SK-N-SH treated with all-trans-retinoic acid at 6 μM for 48 hours (cell line): ENCODE data around the gene TMEM259.
A peak's percentile ranks its signal among the peaks of the same experiment; 100 is the strongest.

Source experiments
- ATAC-seq: fragments of 200-7000 bp; cut with Tn5 transposase; 3 replicates; pipeline ENCODE4 v1.9.1; 2020; ENCODE audit warnings: mild to moderate bottlenecking, moderate library complexity
- ARNTL ChIP-seq: fragments of 450-650 bp; formaldehyde crosslinking; IDR thresholded peaks from 2 replicates; pipeline ENCODE4 v1.5.0; 2020; ENCODE audit warnings: low read depth, mild to moderate bottlenecking, moderate library complexity, borderline replicate concordance
- BACH2 ChIP-seq: fragments of 250-450 bp; sonication (Bioruptor Pico); IDR thresholded peaks from 2 replicates; pipeline ENCODE4 v1.9.0; 2021; ENCODE audit warnings: mild to moderate bottlenecking, borderline replicate concordance
- CSDC2 ChIP-seq: fragments of 250-450 bp; sonication (Bioruptor Pico); IDR thresholded peaks from 2 replicates; pipeline ENCODE4 v1.5.0; 2020; ENCODE audit warnings: mild to moderate bottlenecking, moderate library complexity
- GLIS3 ChIP-seq: fragments of 250-450 bp; sonication (Bioruptor Pico); IDR thresholded peaks from 2 replicates; pipeline ENCODE4 v1.5.0; 2020; ENCODE audit warnings: mild to moderate bottlenecking, moderate library complexity
- ISL1 ChIP-seq: fragments of 250-450 bp; sonication (Bioruptor Pico); IDR thresholded peaks from 2 replicates; pipeline ENCODE4 v2.1.2; 2022; ENCODE audit warnings: mild to moderate bottlenecking, moderate library complexity
- OSR1 ChIP-seq: fragments of 250-450 bp; sonication (Bioruptor Pico); IDR thresholded peaks from 2 replicates; pipeline ENCODE4 v1.8.0; 2022; ENCODE audit warnings: moderate library complexity, mild to moderate bottlenecking, inconsistent platforms
- POU6F1 ChIP-seq: fragments of 250-450 bp; sonication (Bioruptor Pico); IDR thresholded peaks from 2 replicates; pipeline ENCODE4 v1.8.0; 2021; ENCODE audit warnings: low read depth, mild to moderate bottlenecking, moderate library complexity, borderline replicate concordance
- PPARA ChIP-seq: fragments of 250-450 bp; sonication (Bioruptor Pico); IDR thresholded peaks from 2 replicates; pipeline ENCODE4 v1.5.0; 2020; ENCODE audit warnings: mild to moderate bottlenecking, borderline replicate concordance
- RARB ChIP-seq: fragments of 250-450 bp; sonication (Bioruptor Pico); IDR thresholded peaks from 2 replicates; pipeline ENCODE4 v1.8.0; 2021; ENCODE audit warnings: mild to moderate bottlenecking, moderate library complexity
- SNAI2 ChIP-seq: fragments of 250-450 bp; sonication (Bioruptor Pico); IDR thresholded peaks from 2 replicates; pipeline ENCODE4 v1.5.0; 2020; ENCODE audit warnings: mild to moderate bottlenecking, moderate library complexity
- TCF4 ChIP-seq: fragments of 250-450 bp; sonication (Bioruptor Pico); IDR thresholded peaks from 2 replicates; pipeline ENCODE4 v1.8.0; 2021; ENCODE audit warnings: mild to moderate bottlenecking, moderate library complexity, borderline replicate concordance
- TOX ChIP-seq: fragments of 250-450 bp; sonication (Bioruptor Pico); IDR thresholded peaks from 2 replicates; pipeline ENCODE4 v1.8.0; 2021; ENCODE audit warnings: mild to moderate bottlenecking, moderate library complexity, borderline replicate concordance
- ZC3H10 ChIP-seq: fragments of 250-450 bp; sonication (Bioruptor Pico); IDR thresholded peaks from 2 replicates; pipeline ENCODE4 v1.5.1; 2021; ENCODE audit warnings: mild to moderate bottlenecking, moderate library complexity
- ZFP3 ChIP-seq: fragments of 250-450 bp; sonication (Bioruptor Pico); IDR thresholded peaks from 2 replicates; pipeline ENCODE4 v1.5.0; 2020; ENCODE audit warnings: mild to moderate bottlenecking, moderate library complexity
- ZFP30 ChIP-seq: fragments of 450-650 bp; formaldehyde crosslinking; IDR thresholded peaks from 2 replicates; pipeline ENCODE4 v1.5.0; 2022; ENCODE audit warnings: mild to moderate bottlenecking, moderate library complexity
- ZNF565 ChIP-seq: fragments of 450-650 bp; formaldehyde crosslinking; conservative IDR thresholded peaks from 2 replicates; pipeline ENCODE4 v1.5.0; 2020; ENCODE audit warnings: low read depth, mild to moderate bottlenecking, moderate library complexity
- ZNF70 ChIP-seq: fragments of 450-650 bp; formaldehyde crosslinking; IDR thresholded peaks from 2 replicates; pipeline ENCODE4 v1.5.0; 2020; ENCODE audit warnings: mild to moderate bottlenecking, moderate library complexity
- ZNF8 ChIP-seq: fragments of 450-650 bp; formaldehyde crosslinking; IDR thresholded peaks from 2 replicates; pipeline ENCODE4 v1.5.0; 2020; ENCODE audit warnings: mild to moderate bottlenecking, moderate library complexity
- TF ChIP-seq, protein P1 (sequence below): fragments of 250-450 bp; sonication (Bioruptor Pico); IDR thresholded peaks from 2 replicates; pipeline ENCODE4 v1.8.0; 2020; ENCODE audit warnings: mild to moderate bottlenecking, moderate library complexity, borderline replicate concordance
- TF ChIP-seq, protein P2 (sequence below): fragments of 250-450 bp; sonication (Bioruptor Pico); IDR thresholded peaks from 2 replicates; pipeline ENCODE4 v1.5.1; 2021; ENCODE audit warnings: mild to moderate bottlenecking, moderate library complexity
- TF ChIP-seq, protein P3 (sequence below): fragments of 250-450 bp; sonication (Bioruptor Pico); IDR thresholded peaks from 2 replicates; pipeline ENCODE4 v1.5.1; 2020; ENCODE audit warnings: low read depth, mild to moderate bottlenecking, moderate library complexity
- TF ChIP-seq, protein P4 (sequence below): fragments of 250-450 bp; sonication (Bioruptor Pico); IDR thresholded peaks from 2 replicates; pipeline ENCODE4 v1.5.0; 2020; ENCODE audit warnings: mild to moderate bottlenecking, moderate library complexity

TMEM259 gene

GRCh38 chr19:991174-991931 lies 29.6 kb downstream of the TMEM259 start:
- peak; percentile 49 for ATAC-seq
- TF ChIP-seq, protein P1, sequence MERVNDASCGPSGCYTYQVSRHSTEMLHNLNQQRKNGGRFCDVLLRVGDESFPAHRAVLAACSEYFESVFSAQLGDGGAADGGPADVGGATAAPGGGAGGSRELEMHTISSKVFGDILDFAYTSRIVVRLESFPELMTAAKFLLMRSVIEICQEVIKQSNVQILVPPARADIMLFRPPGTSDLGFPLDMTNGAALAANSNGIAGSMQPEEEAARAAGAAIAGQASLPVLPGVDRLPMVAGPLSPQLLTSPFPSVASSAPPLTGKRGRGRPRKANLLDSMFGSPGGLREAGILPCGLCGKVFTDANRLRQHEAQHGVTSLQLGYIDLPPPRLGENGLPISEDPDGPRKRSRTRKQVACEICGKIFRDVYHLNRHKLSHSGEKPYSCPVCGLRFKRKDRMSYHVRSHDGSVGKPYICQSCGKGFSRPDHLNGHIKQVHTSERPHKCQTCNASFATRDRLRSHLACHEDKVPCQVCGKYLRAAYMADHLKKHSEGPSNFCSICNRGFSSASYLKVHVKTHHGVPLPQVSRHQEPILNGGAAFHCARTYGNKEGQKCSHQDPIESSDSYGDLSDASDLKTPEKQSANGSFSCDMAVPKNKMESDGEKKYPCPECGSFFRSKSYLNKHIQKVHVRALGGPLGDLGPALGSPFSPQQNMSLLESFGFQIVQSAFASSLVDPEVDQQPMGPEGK = no peak
- no peak for TF ChIP-seq CSDC2 (CRISPR knock-in tag)
- TF ChIP-seq BACH2 = no peak
- no peak for TF ChIP-seq SNAI2 (CRISPR knock-in tag)
- no peak for TF ChIP-seq ISL1 (CRISPR knock-in tag)
- no peak for TF ChIP-seq ZFP3 (CRISPR knock-in tag)
- no peak for TF ChIP-seq POU6F1 (CRISPR knock-in tag)
- no peak for TF ChIP-seq ZFP30
- TF ChIP-seq ARNTL = no peak
- no peak for TF ChIP-seq RARB
- TF ChIP-seq, protein P2, sequence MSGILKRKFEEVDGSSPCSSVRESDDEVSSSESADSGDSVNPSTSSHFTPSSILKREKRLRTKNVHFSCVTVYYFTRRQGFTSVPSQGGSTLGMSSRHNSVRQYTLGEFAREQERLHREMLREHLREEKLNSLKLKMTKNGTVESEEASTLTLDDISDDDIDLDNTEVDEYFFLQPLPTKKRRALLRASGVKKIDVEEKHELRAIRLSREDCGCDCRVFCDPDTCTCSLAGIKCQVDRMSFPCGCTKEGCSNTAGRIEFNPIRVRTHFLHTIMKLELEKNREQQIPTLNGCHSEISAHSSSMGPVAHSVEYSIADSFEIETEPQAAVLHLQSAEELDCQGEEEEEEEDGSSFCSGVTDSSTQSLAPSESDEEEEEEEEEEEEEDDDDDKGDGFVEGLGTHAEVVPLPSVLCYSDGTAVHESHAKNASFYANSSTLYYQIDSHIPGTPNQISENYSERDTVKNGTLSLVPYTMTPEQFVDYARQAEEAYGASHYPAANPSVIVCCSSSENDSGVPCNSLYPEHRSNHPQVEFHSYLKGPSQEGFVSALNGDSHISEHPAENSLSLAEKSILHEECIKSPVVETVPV (CRISPR knock-in tag) = no peak
- TF ChIP-seq ZNF8 (CRISPR knock-in tag) = no peak
- TF ChIP-seq GLIS3 (CRISPR knock-in tag) = no peak
- TF ChIP-seq TCF4 (CRISPR knock-in tag) = no peak

DNA sequence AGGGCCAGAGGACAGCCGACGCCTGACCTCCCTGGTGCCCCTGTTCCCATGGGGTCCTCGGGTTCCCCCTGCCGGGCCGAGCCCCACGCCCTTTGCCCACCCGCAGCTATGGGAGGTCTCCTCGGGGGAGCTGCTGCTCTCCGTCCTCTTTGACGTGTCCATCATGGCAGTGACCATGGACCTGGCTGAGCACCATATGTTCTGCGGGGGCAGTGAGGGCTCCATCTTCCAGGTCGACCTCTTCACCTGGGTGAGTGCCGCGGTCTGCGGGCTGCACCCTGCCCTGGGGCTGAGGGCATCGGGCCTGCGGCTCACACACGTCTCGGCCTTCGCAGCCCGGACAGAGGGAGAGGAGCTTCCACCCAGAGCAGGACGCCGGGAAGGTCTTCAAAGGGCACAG lies 30.2 kb downstream of the TMEM259 start:
- no peak for ATAC-seq

More for the DNA sequence above, 30.2 kb downstream of the TMEM259 start:
- TF ChIP-seq ZFP30 = no peak
- TF ChIP-seq POU6F1 (CRISPR knock-in tag) = no peak
- no peak for TF ChIP-seq PPARA (CRISPR knock-in tag)
- TF ChIP-seq ZC3H10 = no peak
- no peak for TF ChIP-seq TOX
- no peak for TF ChIP-seq ISL1 (CRISPR knock-in tag)
- TF ChIP-seq ZFP3 (CRISPR knock-in tag) = no peak
- TF ChIP-seq OSR1 (CRISPR knock-in tag) = no peak
- TF ChIP-seq, protein P3, sequence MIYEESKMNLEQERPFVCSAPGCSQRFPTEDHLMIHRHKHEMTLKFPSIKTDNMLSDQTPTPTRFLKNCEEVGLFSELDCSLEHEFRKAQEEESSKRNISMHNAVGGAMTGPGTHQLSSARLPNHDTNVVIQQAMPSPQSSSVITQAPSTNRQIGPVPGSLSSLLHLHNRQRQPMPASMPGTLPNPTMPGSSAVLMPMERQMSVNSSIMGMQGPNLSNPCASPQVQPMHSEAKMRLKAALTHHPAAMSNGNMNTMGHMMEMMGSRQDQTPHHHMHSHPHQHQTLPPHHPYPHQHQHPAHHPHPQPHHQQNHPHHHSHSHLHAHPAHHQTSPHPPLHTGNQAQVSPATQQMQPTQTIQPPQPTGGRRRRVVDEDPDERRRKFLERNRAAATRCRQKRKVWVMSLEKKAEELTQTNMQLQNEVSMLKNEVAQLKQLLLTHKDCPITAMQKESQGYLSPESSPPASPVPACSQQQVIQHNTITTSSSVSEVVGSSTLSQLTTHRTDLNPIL = no peak
- TF ChIP-seq CSDC2 (CRISPR knock-in tag) = no peak
- TF ChIP-seq, protein P1 = no peak
- TF ChIP-seq ZNF70 (CRISPR knock-in tag) = no peak
- no peak for TF ChIP-seq ZNF565 (CRISPR knock-in tag)
- TF ChIP-seq, protein P2 (CRISPR knock-in tag) = no peak
- no peak for TF ChIP-seq RARB
- no peak for TF ChIP-seq GLIS3 (CRISPR knock-in tag)
- TF ChIP-seq, protein P4, sequence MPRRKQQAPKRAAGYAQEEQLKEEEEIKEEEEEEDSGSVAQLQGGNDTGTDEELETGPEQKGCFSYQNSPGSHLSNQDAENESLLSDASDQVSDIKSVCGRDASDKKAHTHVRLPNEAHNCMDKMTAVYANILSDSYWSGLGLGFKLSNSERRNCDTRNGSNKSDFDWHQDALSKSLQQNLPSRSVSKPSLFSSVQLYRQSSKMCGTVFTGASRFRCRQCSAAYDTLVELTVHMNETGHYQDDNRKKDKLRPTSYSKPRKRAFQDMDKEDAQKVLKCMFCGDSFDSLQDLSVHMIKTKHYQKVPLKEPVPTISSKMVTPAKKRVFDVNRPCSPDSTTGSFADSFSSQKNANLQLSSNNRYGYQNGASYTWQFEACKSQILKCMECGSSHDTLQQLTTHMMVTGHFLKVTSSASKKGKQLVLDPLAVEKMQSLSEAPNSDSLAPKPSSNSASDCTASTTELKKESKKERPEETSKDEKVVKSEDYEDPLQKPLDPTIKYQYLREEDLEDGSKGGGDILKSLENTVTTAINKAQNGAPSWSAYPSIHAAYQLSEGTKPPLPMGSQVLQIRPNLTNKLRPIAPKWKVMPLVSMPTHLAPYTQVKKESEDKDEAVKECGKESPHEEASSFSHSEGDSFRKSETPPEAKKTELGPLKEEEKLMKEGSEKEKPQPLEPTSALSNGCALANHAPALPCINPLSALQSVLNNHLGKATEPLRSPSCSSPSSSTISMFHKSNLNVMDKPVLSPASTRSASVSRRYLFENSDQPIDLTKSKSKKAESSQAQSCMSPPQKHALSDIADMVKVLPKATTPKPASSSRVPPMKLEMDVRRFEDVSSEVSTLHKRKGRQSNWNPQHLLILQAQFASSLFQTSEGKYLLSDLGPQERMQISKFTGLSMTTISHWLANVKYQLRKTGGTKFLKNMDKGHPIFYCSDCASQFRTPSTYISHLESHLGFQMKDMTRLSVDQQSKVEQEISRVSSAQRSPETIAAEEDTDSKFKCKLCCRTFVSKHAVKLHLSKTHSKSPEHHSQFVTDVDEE (CRISPR knock-in tag) = no peak
- no peak for TF ChIP-seq SNAI2 (CRISPR knock-in tag)
- TF ChIP-seq TCF4 (CRISPR knock-in tag) = no peak
